ENCODE measurements around the gene POLR1G.

POLR1G gene

GRCh38 chr19:45456500-45456815, 50.0 kb downstream of the POLR1G start:
- DNase-seq (ENCODE audit: low read depth), result no peak
- no peak for TF ChIP-seq CTCF (IDR thresholded peaks at IDR 0.05; ENCODE audit: insufficient read depth, low read depth, low read length, missing control alignments)
- no peak overlapping the region for H3K4me3 ChIP-seq (ENCODE audit: low read length)

- DNase-seq (ENCODE audit: low read depth), result no peak
- no peak overlapping the region for H3K4me3 ChIP-seq (ENCODE audit: low read length)
- no peak for TF ChIP-seq CTCF (IDR thresholded peaks at IDR 0.05; ENCODE audit: insufficient read depth, low read depth, low read length, missing control alignments)
Observed at GRCh38 chr19:45457776-45458175, 51.3 kb downstream of the POLR1G start.

Measured in epithelial cell of esophagus (primary cell).